ENCODE data around the gene NOS1.
A peak's percentile ranks its signal among the peaks of the same experiment; 100 is the strongest.

The NOS1 gene

GRCh38 chr12:117329756-117330155 is 31.7 kb downstream of the NOS1 start:
- DNase-seq = no peak

GRCh38 chr12:117328556-117329100 is 32.8 kb downstream of the NOS1 start:
- DNase-seq = no peak

DNA sequence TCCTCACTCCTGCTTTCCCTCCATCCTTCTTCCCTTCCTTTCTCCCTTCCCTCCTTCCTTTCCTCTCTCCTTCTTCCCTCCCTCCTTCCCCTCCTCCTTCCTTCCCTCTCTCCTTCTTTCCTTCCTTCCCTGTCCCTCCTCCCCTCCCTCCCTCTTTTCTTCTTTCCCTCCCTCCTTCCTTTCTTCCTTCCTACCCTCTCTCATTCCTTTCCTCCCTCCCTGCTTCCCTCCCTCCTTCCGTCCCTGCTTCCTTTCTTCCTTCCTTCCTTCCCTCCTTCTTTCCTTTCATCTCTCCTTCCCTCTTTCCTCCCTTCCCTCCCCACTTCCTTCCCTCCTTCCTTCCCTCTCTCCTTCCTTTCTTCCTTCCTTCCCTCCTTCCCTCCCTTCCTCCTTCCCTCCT is 39.0 kb downstream of the NOS1 start:
- DNase-seq = no peak

- no peak for DNase-seq
Measured at GRCh38 chr12:117321572-117321971, 39.9 kb downstream of the NOS1 start.

GRCh38 chr12:117318591-117318990 is 42.8 kb downstream of the NOS1 start:
- no peak for DNase-seq

DNA sequence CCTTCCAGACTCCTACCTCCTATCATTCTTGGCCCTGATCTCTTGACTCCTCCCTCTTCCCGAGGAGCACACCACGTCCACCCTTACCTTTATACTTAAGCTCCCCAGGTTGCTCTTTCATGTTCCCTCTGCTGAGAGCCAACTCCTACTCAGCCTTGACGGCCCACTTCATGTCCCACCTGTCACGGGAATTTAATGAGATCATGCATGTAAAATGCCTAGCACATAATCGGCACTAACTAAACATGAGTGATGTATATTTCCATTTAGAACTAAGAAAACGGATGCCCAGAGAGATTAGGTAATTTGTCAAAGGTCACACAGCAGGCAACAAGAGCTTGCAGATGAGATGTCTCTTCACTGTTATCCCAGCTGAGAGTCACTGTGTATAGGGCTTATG is 45.1 kb downstream of the NOS1 start:
- DNase-seq = no peak

GRCh38 chr12:117313926-117314325 is 47.5 kb downstream of the NOS1 start:
- no peak for DNase-seq

DNA sequence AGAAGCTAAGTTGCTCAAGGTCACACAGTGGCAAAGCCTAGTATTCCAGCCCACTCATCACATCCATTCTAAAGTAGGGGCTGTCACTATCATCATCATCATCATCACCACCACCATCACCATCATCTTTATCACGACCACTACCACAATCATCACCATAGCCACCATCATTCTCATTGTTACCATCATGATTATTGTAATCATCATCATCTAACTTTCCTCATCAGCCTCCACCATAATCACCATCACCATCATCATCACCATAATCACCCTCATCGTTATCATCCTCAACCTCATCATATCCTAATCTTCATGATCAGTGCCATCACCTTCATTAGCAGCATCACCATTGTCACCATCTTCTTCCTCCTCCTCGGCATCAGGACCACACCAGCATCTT is 48.7 kb downstream of the NOS1 start:
- no peak for DNase-seq

GRCh38 chr12:117309276-117309925 is 52.0 kb downstream of the NOS1 start:
- no peak for DNase-seq

- no peak for DNase-seq
Measured at GRCh38 chr12:117300174-117300573, 61.3 kb downstream of the NOS1 start.

GRCh38 chr12:117298648-117299225 is 62.7 kb downstream of the NOS1 start:
- no peak for DNase-seq

GRCh38 chr12:117298191-117298590 is 63.2 kb downstream of the NOS1 start:
- no peak for DNase-seq

DNA sequence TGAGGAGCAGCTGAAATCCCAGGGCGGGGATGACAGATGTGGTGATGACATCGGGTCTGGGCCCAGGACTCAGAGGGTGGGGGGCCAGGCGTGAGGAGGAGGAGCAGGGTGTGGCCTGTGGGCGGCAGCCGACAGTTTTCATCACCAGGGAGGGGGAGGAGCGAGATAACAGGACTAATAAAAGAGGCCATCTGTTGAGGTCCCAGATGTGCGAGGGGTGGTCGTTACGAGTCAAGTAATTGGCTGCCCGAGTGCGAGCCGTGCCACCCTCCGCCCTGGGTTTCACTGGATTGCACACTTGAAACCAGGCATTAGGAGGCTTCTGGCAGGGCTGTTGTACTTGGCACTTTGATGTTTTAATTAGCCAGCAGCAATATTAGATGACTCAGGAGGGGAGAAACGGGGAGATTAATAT is 67.2 kb downstream of the NOS1 start:
- DNase-seq = no peak

DNA sequence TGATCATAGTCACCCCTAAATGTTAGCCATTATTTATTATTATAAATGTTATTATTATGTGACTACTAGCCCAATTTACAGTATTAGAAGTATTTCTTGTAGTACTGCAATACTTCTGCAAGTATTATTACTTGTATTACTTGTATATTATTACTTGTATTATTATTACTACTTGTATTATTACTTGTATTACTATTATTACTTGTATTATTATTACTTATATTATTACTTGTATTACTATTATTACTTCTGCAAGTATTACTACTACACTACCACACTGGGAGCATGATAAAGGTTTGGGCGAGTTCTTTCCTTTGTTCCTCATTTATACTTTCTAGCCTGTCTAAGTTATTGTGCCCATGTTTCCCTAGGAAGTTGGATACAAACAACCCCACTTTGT is 67.9 kb downstream of the NOS1 start:
- DNase-seq = no peak

- DNase-seq = no peak
Measured at GRCh38 chr12:117292688-117293087, 68.7 kb downstream of the NOS1 start.

GRCh38 chr12:117284140-117284539 is 77.3 kb downstream of the NOS1 start:
- no peak for DNase-seq

- DNase-seq = no peak
Measured at GRCh38 chr12:117282490-117282889, 78.9 kb downstream of the NOS1 start.

DNA sequence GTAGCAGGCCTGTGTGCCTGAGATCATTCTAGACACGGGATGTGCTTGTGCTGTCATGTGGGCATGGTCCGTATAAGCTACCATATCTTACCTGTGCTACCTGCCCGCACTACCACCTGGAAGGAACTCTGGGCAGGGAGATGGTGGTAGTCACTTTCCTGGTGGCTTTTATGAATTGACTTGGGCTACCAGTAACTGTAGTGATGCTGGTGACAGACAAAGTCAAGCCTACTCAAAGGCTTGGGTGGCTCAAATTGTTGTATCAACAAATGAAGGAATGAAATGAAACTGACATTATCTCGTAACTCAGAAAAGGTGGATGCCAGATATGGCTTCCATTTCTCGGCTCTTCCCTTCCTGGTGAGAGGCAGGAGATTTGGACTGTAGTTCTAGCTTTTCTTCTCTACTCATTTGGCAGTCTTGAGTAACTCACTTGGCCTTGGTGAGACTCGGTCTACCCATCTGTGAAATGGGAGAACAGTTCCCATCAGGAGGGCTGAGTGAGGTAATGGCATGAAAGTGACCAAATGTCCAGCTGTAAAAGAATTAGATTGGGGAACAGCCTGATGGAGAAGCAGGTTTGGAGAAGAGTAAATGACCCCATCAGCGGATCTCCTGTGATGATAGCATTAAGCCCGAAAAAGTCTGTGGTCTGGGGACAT is 81.3 kb downstream of the NOS1 start:
- DNase-seq = no peak

- no peak for DNase-seq
Measured at GRCh38 chr12:117279606-117280005, 81.8 kb downstream of the NOS1 start.

- no peak for DNase-seq
Measured at GRCh38 chr12:117277875-117278274, 83.6 kb downstream of the NOS1 start.

GRCh38 chr12:117273091-117273490 is 88.3 kb downstream of the NOS1 start:
- DNase-seq = no peak

DNA sequence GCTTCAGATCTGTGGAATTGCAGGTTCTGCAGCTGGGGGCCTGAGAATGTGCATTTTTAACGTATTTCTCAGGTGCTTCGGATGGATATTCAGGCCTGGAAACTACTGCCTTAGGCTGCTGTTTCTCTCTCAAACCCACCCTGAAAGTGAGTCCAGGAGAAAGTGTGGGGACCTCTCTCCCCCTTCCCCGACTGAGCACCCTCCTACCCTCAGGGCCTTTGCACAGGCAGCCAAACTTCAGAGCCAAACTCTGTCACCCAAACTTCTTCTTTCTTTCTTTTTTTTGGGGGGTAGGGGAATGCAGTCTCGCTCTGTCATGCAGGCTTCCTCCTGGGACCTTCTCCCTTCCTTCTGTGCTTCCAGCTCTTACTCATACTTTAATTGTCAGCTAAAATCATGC is 88.7 kb downstream of the NOS1 start:
- no peak for DNase-seq

GRCh38 chr12:117262749-117263148 is 98.7 kb downstream of the NOS1 start:
- DNase-seq = no peak

DNA sequence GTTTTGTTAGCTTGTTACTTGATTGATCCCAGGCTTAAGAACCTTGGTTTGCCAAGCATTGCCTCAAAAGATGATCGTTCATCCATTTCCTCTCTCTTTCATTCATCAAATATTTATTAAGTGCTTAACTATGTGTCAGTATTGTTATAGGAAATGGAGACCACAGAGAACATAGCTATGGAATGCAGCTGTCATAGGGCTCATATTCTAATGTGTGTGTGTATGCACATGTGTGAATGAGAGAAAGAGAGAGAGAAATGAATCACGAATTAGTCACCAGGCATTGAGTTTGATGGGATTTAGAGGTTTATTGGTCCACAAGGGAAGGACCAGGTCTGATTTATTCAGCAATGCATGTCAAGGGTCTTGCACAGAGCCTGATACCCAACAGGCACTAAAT is 100.2 kb downstream of the NOS1 start:
- DNase-seq = peak; percentile 32
